GM23338 (cell line): Measurements from ENCODE around the gene RRAD. TPM values are rescaled to one million over a fixed set of nuclear protein-coding genes. Genes with fewer than 3 reads are reported as not detected.

Experiments
- ATAC-seq: fragments of 200-7000 bp; cut with Tn5 transposase; 3 replicates; pipeline ENCODE4 v1.9.1; 2020
- DNase-seq: peaks from one replicate; pipeline ENCODE4 v3.0.0-alpha.2; 2015; ENCODE audit warnings: low spot score
- H2AFZ ChIP-seq: fragments of 200-600 bp; sonication (generic); 2 replicates; pipeline ENCODE4 v1.8.0; 2016; ENCODE audit warnings: antibody characterized with exemption, mild to moderate bottlenecking, moderate library complexity
- H3F3A ChIP-seq: fragments of 200-600 bp; sonication (generic); replicated peaks from 2 replicates; pipeline ENCODE4 v1.8.0; 2017; ENCODE audit warnings: antibody characterized with exemption, mixed run types, low read depth
- H3K27ac ChIP-seq: fragments of 200-600 bp; sonication (generic); 2 replicates; pipeline ENCODE4 v1.6.1; 2016; ENCODE audit warnings: low read depth
- H3K27me3 ChIP-seq: fragments of 200-600 bp; sonication (generic); 2 replicates; pipeline ENCODE4 v1.8.0; 2016; ENCODE audit warnings: mild to moderate bottlenecking, mixed run types, moderate library complexity; ENCODE audit not compliant: insufficient read depth
- H3K36me3 ChIP-seq: fragments of 200-600 bp; sonication (generic); 2 replicates; pipeline ENCODE4 v1.8.0; 2016; ENCODE audit warnings: mild to moderate bottlenecking; ENCODE audit not compliant: insufficient read depth
- H3K4me1 ChIP-seq: fragments of 200-600 bp; sonication (generic); 2 replicates; pipeline ENCODE4 v1.8.0; 2016; ENCODE audit warnings: mild to moderate bottlenecking, moderate library complexity; ENCODE audit not compliant: insufficient read depth
- H3K4me2 ChIP-seq: fragments of 200-600 bp; sonication (generic); 2 replicates; pipeline ENCODE4 v1.7.1; 2017; ENCODE audit warnings: mixed run types
- H3K4me3 ChIP-seq: fragments of 200-600 bp; sonication (generic); 2 replicates; pipeline ENCODE4 v1.6.1; 2016; ENCODE audit warnings: mixed run types
- H3K79me2 ChIP-seq: fragments of 200-600 bp; sonication (generic); replicated peaks from 2 replicates; pipeline ENCODE4 v1.8.0; 2017; ENCODE audit warnings: mild to moderate bottlenecking; ENCODE audit not compliant: insufficient read depth
- H3K9me2 ChIP-seq: fragments of 200-600 bp; sonication (generic); 2 replicates; pipeline ENCODE4 v1.8.0; 2017; ENCODE audit not compliant: insufficient read depth
- H4K20me1 ChIP-seq: fragments of 200-600 bp; sonication (generic); replicated peaks from 2 replicates; pipeline ENCODE4 v1.8.0; 2017; ENCODE audit warnings: mild to moderate bottlenecking; ENCODE audit not compliant: insufficient read depth
- H3K27ac Mint-ChIP-seq: 2 replicates; pipeline ENCODE4 v1.8.0; 2020; ENCODE audit warnings: inconsistent platforms, mild to moderate bottlenecking, moderate library complexity, mixed read lengths
- H3K27me3 Mint-ChIP-seq: 3 replicates; pipeline ENCODE4 v1.8.0; 2022; ENCODE audit warnings: low read depth, mild to moderate bottlenecking, moderate library complexity, mixed read lengths, inconsistent platforms; ENCODE audit not compliant: insufficient read depth, poor library complexity
- H3K36me3 Mint-ChIP-seq: 3 replicates; pipeline ENCODE4 v1.8.0; 2021; ENCODE audit warnings: low read depth, mild to moderate bottlenecking, inconsistent platforms, moderate library complexity, mixed read lengths
- H3K4me1 Mint-ChIP-seq: 3 replicates; pipeline ENCODE4 v1.8.0; 2020; ENCODE audit warnings: mild to moderate bottlenecking, inconsistent platforms, mixed read lengths
- H3K4me3 Mint-ChIP-seq: 3 replicates; pipeline ENCODE4 v1.8.0; 2021; ENCODE audit warnings: moderate library complexity, mild to moderate bottlenecking, inconsistent platforms, mixed read lengths
- H3K9me3 Mint-ChIP-seq: 3 replicates; pipeline ENCODE4 v1.8.0; 2020; ENCODE audit warnings: moderate library complexity, mild to moderate bottlenecking, inconsistent platforms, mixed read lengths
- CREB1 ChIP-seq: fragments of 250-450 bp; sonication (Bioruptor Pico); IDR thresholded peaks from 2 replicates; pipeline ENCODE4 v1.5.0; 2020; ENCODE audit warnings: low read depth, mild to moderate bottlenecking, moderate library complexity
- ETS1 ChIP-seq: IDR thresholded peaks from 2 replicates; pipeline ENCODE4 v1.6.1; 2016; ENCODE audit warnings: antibody characterized with exemption
- EZH2 ChIP-seq: fragments of 200-600 bp; sonication (generic); IDR thresholded peaks from one replicate; pipeline ENCODE4 v1.8.0; 2017; ENCODE audit warnings: antibody characterized with exemption, mild to moderate bottlenecking, low read depth; ENCODE audit not compliant: unreplicated experiment
- EZH2phosphoT487 ChIP-seq: fragments of 200-600 bp; sonication (generic); IDR thresholded peaks from one replicate; pipeline ENCODE4 v1.8.1; 2018; ENCODE audit warnings: antibody characterized with exemption; ENCODE audit not compliant: unreplicated experiment
- JUNB ChIP-seq: IDR thresholded peaks from one replicate; pipeline ENCODE4 v1.6.1; 2016; ENCODE audit warnings: antibody characterized with exemption; ENCODE audit not compliant: unreplicated experiment
- NANOG ChIP-seq: IDR thresholded peaks from 2 replicates; pipeline ENCODE4 v1.6.1; 2016; ENCODE audit warnings: antibody characterized with exemption, borderline replicate concordance
- POLR2AphosphoS5 ChIP-seq: IDR thresholded peaks from 2 replicates; pipeline ENCODE4 v1.6.1; 2016; ENCODE audit warnings: antibody characterized with exemption, low read depth
- REST ChIP-seq: IDR thresholded peaks from one replicate; pipeline ENCODE4 v1.6.1; 2018; ENCODE audit warnings: antibody characterized with exemption; ENCODE audit not compliant: unreplicated experiment
- STAT1 ChIP-seq: IDR thresholded peaks from one replicate; pipeline ENCODE4 v1.6.1; 2016; ENCODE audit warnings: antibody characterized with exemption; ENCODE audit not compliant: unreplicated experiment
- ZNF114 ChIP-seq: fragments of 250-450 bp; sonication (Bioruptor Pico); IDR thresholded peaks from 2 replicates; pipeline ENCODE4 v1.5.0; 2020; ENCODE audit warnings: mild to moderate bottlenecking, moderate library complexity
- ZNF331 ChIP-seq: fragments of 250-450 bp; sonication (Bioruptor Pico); IDR thresholded peaks from 2 replicates; pipeline ENCODE4 v1.5.0; 2020; ENCODE audit warnings: low read depth, mild to moderate bottlenecking, moderate library complexity
- polyA plus RNA-seq: library from polyadenylated mRNA; unstranded; fragments of >200 nt; fragmentation: Nextera tagmentation; extraction: Ambion mirVana; gene quantifications from 2 replicates; pipeline ENCODE4 v1.2.1, GENCODE V29; 2016
- total RNA-seq: library from RNA; depleted of rRNA; stranded (reverse); fragments of >200 nt; shearing (Covaris generic); gene quantifications from 2 replicates; pipeline ENCODE4 v1.2.3, GENCODE V29; 2014
- TF ChIP-seq, protein P1 (sequence below): fragments of 250-450 bp; sonication (Bioruptor Pico); IDR thresholded peaks from 2 replicates; pipeline ENCODE4 v1.5.0; 2020; ENCODE audit warnings: mild to moderate bottlenecking, moderate library complexity
- TF ChIP-seq, protein P2 (sequence below), 2 experiments: fragments of 200-600 bp in 1 of 2; sonication (generic) in 1 of 2; conservative IDR thresholded peaks; 2 replicates each; pipeline versions ENCODE4 v1.5.1 to v1.6.1; 2016 to 2017; ENCODE audit warnings: antibody characterized with exemption in 2 of 2, low read depth in 2 of 2, mild to moderate bottlenecking in 2 of 2, moderate library complexity in 1 of 2

Gene RRAD
- total and polyA plus RNA-seq, 2 experiments from 2014 or later, result 0.18 TPM; not detected in 1

GRCh38 chr16:66936462-66936861 lies 11.1 kb upstream of the RRAD start:
- H2AFZ ChIP-seq, result no peak overlapping the region
- no peak overlapping the region for H3K4me2 ChIP-seq
- ATAC-seq (no peak), DNase-seq (no peak)
- Mint-ChIP-seq H3K27me3 (peaks cover 34% of the 10 kb centered on the region), H3K9me3 (no peaks in the 10 kb centered on the region), H3K4me1 (peaks cover 12% of the 10 kb centered on the region), H3K36me3 (peaks cover 9% of the 10 kb centered on the region; the same call in 1 of the 3 replicates), H3K4me3 (peak overlapping the region; percentile 28; the same call in 1 of the 3 replicates), H3K27ac (no peak overlapping the region)
- no peak overlapping the region for H3K27ac ChIP-seq
- H3K27me3 ChIP-seq, result peaks cover 27% of the 10 kb centered on the region
- peaks cover 3% of the 10 kb centered on the region; the same call in 1 of the 2 replicates for H3K79me2 ChIP-seq
- 0 out of 2 replicates have a peak, but pooled peaks cover 6% of the 10 kb centered on the region for H3F3A ChIP-seq
- no peaks in the 10 kb centered on the region for H3K9me2 ChIP-seq
- TF ChIP-seq NANOG, result no peak
- TF ChIP-seq CREB1, result no peak
- no peak for TF ChIP-seq EZH2
- no peak for TF ChIP-seq ZNF114 (CRISPR knock-in tag)
- TF ChIP-seq POLR2AphosphoS5, result no peak
- TF ChIP-seq, protein P1, sequence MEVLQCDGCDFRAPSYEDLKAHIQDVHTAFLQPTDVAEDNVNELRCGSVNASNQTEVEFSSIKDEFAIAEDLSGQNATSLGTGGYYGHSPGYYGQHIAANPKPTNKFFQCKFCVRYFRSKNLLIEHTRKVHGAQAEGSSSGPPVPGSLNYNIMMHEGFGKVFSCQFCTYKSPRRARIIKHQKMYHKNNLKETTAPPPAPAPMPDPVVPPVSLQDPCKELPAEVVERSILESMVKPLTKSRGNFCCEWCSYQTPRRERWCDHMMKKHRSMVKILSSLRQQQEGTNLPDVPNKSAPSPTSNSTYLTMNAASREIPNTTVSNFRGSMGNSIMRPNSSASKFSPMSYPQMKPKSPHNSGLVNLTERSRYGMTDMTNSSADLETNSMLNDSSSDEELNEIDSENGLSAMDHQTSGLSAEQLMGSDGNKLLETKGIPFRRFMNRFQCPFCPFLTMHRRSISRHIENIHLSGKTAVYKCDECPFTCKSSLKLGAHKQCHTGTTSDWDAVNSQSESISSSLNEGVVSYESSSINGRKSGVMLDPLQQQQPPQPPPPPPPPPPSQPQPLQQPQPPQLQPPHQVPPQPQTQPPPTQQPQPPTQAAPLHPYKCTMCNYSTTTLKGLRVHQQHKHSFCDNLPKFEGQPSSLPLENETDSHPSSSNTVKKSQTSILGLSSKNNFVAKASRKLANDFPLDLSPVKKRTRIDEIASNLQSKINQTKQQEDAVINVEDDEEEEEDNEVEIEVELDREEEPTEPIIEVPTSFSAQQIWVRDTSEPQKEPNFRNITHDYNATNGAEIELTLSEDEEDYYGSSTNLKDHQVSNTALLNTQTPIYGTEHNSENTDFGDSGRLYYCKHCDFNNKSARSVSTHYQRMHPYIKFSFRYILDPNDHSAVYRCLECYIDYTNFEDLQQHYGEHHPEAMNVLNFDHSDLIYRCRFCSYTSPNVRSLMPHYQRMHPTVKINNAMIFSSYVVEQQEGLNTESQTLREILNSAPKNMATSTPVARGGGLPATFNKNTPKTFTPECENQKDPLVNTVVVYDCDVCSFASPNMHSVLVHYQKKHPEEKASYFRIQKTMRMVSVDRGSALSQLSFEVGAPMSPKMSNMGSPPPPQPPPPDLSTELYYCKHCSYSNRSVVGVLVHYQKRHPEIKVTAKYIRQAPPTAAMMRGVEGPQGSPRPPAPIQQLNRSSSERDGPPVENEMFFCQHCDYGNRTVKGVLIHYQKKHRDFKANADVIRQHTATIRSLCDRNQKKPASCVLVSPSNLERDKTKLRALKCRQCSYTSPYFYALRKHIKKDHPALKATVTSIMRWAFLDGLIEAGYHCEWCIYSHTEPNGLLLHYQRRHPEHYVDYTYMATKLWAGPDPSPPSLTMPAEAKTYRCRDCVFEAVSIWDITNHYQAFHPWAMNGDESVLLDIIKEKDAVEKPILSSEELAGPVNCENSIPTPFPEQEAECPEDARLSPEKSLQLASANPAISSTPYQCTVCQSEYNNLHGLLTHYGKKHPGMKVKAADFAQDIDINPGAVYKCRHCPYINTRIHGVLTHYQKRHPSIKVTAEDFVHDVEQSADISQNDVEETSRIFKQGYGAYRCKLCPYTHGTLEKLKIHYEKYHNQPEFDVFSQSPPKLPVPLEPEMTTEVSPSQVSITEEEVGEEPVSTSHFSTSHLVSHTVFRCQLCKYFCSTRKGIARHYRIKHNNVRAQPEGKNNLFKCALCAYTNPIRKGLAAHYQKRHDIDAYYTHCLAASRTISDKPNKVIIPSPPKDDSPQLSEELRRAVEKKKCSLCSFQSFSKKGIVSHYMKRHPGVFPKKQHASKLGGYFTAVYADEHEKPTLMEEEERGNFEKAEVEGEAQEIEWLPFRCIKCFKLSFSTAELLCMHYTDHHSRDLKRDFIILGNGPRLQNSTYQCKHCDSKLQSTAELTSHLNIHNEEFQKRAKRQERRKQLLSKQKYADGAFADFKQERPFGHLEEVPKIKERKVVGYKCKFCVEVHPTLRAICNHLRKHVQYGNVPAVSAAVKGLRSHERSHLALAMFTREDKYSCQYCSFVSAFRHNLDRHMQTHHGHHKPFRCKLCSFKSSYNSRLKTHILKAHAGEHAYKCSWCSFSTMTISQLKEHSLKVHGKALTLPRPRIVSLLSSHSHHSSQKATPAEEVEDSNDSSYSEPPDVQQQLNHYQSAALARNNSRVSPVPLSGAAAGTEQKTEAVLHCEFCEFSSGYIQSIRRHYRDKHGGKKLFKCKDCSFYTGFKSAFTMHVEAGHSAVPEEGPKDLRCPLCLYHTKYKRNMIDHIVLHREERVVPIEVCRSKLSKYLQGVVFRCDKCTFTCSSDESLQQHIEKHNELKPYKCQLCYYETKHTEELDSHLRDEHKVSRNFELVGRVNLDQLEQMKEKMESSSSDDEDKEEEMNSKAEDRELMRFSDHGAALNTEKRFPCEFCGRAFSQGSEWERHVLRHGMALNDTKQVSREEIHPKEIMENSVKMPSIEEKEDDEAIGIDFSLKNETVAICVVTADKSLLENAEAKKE (CRISPR knock-in tag), result no peak
- TF ChIP-seq STAT1, result no peak
- TF ChIP-seq, protein P2, sequence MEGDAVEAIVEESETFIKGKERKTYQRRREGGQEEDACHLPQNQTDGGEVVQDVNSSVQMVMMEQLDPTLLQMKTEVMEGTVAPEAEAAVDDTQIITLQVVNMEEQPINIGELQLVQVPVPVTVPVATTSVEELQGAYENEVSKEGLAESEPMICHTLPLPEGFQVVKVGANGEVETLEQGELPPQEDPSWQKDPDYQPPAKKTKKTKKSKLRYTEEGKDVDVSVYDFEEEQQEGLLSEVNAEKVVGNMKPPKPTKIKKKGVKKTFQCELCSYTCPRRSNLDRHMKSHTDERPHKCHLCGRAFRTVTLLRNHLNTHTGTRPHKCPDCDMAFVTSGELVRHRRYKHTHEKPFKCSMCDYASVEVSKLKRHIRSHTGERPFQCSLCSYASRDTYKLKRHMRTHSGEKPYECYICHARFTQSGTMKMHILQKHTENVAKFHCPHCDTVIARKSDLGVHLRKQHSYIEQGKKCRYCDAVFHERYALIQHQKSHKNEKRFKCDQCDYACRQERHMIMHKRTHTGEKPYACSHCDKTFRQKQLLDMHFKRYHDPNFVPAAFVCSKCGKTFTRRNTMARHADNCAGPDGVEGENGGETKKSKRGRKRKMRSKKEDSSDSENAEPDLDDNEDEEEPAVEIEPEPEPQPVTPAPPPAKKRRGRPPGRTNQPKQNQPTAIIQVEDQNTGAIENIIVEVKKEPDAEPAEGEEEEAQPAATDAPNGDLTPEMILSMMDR (conservative IDR thresholded peaks at IDR 0.05; ENCODE audit: low read depth in 2 of 2), result no peak
- TF ChIP-seq REST, result no peak
- no peak for TF ChIP-seq ETS1
- no peak for TF ChIP-seq JUNB
- TF ChIP-seq ZNF331 (CRISPR knock-in tag), result no peak
- no peak for TF ChIP-seq EZH2phosphoT487
- no peaks in the 10 kb centered on the region for H3K36me3 ChIP-seq
- H3K4me1 ChIP-seq, result peaks cover 8% of the 10 kb centered on the region
- H4K20me1 ChIP-seq, result peaks cover 10% of the 10 kb centered on the region
- no peak overlapping the region for H3K4me3 ChIP-seq
